Activated naive CD8-positive, alpha-beta T cell treated with anti-CD3 and anti-CD28 coated beads, Interleukin-2, amount 50 U/mL, for 16 hours (primary cell): ENCODE measurements around the gene SH2D3C.

Experiments
- DNase-seq: peaks from one replicate; pipeline ENCODE4 v3.0.0-alpha.2; 2020; ENCODE audit warnings: low read depth, low spot score

The SH2D3C gene, protein sequence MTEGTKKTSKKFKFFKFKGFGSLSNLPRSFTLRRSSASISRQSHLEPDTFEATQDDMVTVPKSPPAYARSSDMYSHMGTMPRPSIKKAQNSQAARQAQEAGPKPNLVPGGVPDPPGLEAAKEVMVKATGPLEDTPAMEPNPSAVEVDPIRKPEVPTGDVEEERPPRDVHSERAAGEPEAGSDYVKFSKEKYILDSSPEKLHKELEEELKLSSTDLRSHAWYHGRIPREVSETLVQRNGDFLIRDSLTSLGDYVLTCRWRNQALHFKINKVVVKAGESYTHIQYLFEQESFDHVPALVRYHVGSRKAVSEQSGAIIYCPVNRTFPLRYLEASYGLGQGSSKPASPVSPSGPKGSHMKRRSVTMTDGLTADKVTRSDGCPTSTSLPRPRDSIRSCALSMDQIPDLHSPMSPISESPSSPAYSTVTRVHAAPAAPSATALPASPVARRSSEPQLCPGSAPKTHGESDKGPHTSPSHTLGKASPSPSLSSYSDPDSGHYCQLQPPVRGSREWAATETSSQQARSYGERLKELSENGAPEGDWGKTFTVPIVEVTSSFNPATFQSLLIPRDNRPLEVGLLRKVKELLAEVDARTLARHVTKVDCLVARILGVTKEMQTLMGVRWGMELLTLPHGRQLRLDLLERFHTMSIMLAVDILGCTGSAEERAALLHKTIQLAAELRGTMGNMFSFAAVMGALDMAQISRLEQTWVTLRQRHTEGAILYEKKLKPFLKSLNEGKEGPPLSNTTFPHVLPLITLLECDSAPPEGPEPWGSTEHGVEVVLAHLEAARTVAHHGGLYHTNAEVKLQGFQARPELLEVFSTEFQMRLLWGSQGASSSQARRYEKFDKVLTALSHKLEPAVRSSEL

DNA sequence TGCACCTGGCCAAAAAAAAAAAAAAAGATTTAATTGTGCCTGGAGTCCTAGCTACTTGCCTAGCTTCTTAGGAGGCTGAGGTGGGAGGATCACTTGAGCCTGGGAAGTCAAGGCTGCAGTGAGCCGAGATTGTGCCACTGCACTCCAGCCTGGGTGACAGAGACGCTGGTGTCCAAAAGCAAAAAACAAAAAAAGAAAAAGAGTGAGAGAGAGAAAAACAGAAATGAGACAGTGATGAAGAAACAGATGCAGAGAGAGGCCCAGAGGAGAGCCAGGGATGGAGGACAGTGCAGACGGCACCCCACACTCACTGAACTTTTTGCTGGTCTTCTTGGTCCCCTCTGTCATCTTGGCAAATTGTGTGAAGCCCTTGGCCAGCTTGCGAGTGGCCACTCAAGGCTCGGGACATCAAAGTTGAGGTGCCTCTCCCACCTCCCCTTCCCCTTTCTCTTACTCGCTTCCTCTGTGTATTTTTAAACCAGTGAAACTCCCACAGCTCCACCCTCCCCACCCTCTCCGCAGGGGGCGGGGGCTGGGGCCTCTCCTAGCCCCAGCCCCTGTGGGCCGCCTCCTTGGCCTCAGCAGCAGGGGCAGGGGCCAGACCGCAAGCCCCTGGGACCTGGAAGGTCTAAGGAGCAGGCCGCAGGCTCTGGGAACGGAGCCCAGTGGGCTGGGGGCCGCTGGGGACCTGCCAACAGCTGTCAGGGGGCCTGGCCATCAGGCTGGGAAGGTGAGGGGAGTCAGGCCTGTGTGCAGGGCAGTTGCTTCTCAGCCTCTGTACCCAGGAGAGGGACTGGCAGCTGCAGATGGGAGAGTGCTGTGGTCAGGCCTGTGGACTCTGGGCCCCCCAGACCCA is at the start of gene SH2D3C:
TSS of gene SH2D3C (minus strand) at position 387 of the 856 bp plus-strand sequence. CDS start at position 348, 39 bp downstream.
- DNase-seq: no peak

DNA sequence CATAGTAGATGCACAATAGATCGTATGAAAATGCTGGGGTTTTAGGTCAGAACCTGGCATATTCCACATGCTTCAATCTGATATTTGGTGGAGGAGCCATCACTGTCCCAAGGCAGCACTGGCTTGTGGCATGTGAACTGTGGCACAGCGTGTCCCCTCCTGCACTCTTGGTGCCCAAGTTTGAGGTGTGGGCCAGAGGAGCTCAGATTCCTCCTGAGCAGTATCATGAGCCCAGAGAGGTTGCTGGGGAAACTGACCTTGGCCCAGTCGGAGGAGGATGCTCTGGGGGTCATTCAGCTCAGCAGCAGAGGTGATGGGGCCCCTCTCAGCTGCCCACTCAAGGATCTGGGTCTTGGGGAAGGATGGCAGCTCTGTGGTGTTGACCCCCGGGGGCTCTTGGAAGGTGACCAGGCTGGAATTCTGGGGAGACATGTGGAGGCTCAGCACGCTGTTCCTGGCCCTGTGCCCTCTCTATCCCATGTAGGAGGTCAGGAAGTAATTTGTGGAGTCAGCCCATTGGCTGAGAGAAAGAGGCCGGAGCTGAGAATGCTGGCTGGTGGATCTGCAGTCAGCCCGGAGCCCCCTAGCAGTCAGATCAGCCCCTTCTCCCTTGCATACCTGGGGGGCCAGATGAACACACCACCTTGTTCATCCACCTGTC is 47.9 kb upstream of the SH2D3C start:
- no peak for DNase-seq

- no peak for DNase-seq
Observed at GRCh38 chr9:127825319-127826051, 47.0 kb upstream of the SH2D3C start.

GRCh38 chr9:127822108-127822507 is 43.6 kb upstream of the SH2D3C start:
- no peak for DNase-seq

GRCh38 chr9:127818574-127818973 is 40.1 kb upstream of the SH2D3C start:
- DNase-seq: no peak

GRCh38 chr9:127817881-127818434 is 39.5 kb upstream of the SH2D3C start:
- no peak for DNase-seq

- no peak for DNase-seq
Observed at GRCh38 chr9:127816728-127817127, 38.3 kb upstream of the SH2D3C start.

GRCh38 chr9:127816362-127816725 is 37.9 kb upstream of the SH2D3C start:
- no peak for DNase-seq

- no peak for DNase-seq
Observed at GRCh38 chr9:127815512-127816361, 37.3 kb upstream of the SH2D3C start.

- no peak for DNase-seq
Observed at GRCh38 chr9:127814619-127815511, 36.4 kb upstream of the SH2D3C start.

- no peak for DNase-seq
Observed at GRCh38 chr9:127813686-127814226, 35.3 kb upstream of the SH2D3C start.

- no peak for DNase-seq
Observed at GRCh38 chr9:127812936-127813675, 34.6 kb upstream of the SH2D3C start.

DNA sequence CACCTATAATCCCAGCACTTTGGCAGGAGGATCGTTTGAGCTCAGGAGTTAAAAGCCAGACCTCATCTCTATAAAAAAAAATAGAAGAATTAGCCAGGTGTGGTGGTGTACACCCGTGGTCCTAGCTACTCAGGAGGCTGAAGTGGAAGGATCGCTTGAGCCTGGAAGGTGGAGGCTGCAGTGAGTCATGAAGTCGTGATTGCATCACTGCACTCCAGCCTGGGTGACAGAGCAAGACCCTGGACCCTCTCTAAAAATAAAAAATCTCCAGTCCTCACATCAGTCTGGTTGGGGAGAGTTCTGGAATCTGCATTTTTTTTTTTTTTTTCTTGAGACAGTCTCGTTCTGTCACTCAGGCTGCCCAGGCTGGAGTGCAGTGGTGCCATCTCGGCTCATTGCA is 33.5 kb upstream of the SH2D3C start:
- DNase-seq: no peak

DNA sequence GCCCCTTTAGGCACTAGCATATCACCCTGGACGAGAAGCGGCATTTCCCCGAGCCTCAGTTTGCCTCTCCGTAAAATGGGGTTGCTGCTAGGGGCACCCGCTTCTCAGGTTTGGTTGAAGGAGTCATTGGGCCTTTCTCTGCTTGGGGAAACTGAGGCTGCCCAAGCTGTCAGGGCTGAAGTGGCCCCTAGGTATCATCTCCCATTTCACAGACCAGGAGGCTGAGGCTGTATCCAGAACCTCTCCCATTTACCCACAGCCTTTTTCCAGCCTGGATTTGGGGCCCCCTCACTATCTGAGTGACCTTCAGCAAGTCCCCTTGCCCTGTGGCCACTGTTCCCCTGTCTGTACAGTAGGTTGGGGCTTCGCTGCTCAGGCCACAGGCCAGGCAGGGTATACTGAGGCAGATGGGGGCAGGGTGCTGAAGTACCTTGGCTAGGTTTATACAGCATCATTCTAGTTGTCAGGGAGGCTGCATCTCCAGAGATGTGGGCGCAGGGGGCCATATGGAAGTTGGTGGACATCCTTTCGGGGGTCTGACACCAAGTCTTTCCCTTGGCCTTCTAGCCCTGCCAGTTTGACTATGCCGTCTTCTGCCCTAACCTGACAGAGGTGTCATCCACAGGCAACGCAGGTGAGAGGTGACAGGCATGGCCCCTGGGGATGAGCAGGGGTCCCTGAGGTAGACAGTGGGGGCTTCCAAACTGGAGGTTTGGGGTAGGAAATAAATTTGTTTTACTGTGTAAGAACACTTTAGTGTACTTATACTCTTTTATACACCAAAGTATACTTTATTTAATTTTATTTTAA is 32.1 kb upstream of the SH2D3C start:
- no peak for DNase-seq

GRCh38 chr9:127809540-127810377 is 31.3 kb upstream of the SH2D3C start:
- no peak for DNase-seq
